GM18861 (cell line): ENCODE data around the gene WDR36.
"Not testable (repeated sequence)": the region's sequence is repeated elsewhere in the genome, so short reads cannot be mapped to it uniquely, and the experiment has no call there.

Experiments used
- ATAC-seq: cut with Tn5 transposase; IDR thresholded peaks from one replicate; pipeline ENCODE4 v1.9.1; 2021; ENCODE audit not compliant: unreplicated experiment

WDR36 gene

DNA sequence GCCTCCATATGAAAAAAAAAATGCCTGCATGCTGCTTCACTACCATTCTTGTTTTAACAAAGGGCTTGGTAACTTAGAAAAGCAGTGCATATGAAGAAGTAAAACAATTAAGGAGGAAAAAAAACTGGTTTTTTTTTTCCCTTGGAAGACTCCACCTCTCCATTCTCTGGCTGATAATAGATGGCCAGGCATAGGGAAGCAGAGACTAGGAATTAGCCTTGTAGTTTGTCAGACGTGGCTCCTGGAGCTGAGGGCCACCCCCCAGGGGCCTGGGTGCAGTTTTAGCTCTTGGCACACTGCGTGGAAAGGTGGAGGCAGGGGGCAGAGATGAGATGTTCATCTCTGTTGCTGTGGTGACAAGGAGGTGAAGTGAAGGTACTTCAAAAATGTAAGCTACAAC is 42.7 kb downstream of the WDR36 start:
- no peak for ATAC-seq

DNA sequence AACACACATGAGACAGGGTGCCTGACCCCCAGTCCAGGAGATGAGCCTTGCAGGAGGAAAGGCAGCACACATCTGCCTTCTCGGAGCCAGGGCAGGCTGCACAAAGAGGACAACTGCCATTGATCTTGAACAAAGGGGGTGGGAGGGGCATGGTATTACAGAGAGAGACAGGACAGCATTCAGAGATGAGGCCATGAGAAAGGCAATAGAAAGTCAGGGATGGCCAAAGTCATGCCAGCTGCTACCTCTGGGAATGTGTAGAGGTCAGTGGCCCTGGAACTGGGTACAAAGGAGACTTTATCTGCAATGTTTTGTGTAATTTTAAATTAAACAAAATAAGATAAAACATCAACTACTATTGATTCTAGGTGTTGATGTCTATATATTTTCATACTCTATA is 43.2 kb downstream of the WDR36 start:
- no peak for ATAC-seq

DNA sequence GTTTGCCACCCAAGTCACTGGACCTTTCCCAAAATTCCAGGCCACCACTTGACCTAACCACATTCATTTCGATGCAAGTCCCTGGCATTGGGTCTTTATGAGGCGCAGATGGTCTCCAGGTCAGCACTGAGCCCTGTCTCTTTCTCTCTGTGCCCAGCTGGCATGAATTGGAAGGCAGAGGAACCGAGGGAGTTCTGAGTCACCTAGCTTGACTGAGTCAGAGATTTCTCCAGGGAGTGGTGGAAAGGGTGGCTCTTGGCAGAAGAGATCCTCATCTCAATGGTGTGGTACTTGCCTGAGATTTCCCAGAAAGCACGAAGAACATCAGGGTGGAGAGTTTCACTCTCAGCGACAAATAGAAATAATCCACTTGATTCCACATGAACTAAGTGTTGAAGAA is 43.8 kb downstream of the WDR36 start:
- ATAC-seq: no peak

DNA sequence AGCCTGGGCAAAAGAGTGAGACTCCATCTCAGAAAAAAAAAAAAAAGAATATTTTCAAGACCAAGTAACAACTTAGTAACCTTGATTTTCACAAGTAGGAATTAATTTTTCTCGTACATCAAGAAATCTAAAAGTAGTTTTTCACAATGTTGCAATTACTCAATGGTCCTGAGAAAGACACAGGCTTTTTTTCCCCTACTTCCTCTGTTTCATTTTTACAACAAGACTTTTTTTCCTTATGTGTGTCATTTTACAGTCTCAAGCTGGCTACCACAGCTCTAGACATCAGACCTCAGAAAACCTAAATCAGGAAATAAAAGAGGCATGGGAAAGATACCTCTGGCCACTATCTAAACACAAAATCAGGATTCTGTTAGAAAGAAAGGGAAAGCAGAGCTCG is 45.9 kb downstream of the WDR36 start:
- no peak for ATAC-seq

DNA sequence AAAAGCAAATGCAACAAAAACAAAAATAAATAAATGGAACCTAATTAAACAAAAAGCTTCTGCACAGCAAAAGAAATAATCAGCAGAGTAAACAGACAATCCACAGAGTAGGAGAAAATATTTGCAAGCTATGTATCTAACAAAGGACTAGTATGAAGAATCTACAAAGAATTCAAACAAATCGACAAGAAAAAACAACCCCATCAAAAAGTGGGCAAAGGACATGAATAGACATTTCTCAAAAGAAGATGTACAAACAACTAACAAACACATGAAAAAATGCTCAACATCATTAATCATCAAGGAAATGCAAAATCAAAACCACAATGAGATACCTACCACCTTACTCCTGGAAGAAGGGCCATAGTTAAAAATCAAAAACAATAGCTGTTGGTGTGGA is 49.3 kb downstream of the WDR36 start:
- ATAC-seq: not testable (repeated sequence)

- ATAC-seq: no peak
Measured at GRCh38 chr5:111142932-111143331, 50.8 kb downstream of the WDR36 start.

DNA sequence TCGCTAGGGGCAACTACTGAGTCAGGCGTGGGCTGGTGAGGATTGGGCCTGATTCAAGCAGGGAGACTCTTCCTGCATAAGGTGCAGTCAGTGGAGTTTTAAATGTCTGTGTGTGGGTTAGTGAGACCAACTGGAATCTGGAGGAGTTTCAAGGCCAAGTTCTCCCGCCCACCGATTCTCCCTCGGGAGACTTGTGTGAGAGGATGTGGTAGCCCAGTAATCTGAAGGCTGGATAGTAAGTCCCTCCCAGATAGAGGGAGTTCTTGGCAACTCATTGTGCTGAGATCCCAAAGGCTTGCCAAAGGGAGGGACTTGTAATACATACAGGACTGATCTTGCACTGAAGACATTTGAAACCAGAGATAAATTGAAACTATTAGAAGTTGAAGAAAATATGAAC is 51.8 kb downstream of the WDR36 start:
- peak; percentile 22 for ATAC-seq

GRCh38 chr5:111144352-111144930 is 52.3 kb downstream of the WDR36 start:
- peak; percentile 94 for ATAC-seq

- no peak for ATAC-seq
Measured at GRCh38 chr5:111146053-111146452, 53.9 kb downstream of the WDR36 start.

- no peak for ATAC-seq
Measured at GRCh38 chr5:111147502-111147901, 55.4 kb downstream of the WDR36 start.

DNA sequence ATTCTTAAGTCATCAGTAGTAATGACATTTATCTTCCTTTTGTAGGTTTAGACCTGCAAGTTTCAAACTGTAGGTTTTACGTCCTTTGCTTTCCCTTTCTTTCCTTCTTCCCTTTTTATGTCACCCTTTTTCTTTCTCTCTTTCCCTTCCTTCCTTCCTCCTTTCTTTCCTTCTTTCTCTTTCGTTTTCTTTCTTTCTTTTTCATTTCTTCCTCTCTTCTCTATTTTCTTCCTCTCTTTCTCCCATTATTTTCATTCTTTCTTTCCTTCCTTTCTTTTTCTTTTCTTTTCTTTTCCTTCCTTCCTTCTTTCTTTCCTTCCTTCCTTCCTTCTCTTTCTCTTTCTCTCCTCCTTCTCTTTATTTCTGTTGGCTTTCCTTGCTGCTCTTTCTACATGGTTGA is 59.9 kb downstream of the WDR36 start:
- no peak for ATAC-seq

GRCh38 chr5:111153483-111153882 is 61.3 kb downstream of the WDR36 start:
- ATAC-seq: no peak

GRCh38 chr5:111153945-111154344 is 61.8 kb downstream of the WDR36 start:
- no peak for ATAC-seq

GRCh38 chr5:111158105-111158744 is 66.1 kb downstream of the WDR36 start:
- ATAC-seq: peak; percentile 79

- no peak for ATAC-seq
Measured at GRCh38 chr5:111159845-111160244, 67.7 kb downstream of the WDR36 start.

DNA sequence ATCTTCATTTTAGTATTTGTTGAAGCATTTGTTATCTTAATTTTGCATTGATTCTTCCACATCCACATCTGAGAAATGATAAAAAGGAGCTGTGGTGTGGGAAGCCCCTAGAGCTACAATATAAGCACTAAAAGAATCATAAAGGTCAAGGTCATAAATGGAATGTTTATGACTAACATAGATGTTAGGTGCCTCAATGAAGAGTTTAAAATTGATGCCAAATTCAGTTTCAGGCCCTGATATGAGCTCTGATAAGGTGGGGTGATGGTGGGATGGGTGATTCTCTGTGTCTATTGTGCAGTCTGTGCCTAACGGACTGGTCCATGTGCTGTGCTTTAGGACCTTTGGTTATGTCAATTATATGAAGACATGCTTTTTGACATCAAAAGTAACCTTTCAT is 70.9 kb downstream of the WDR36 start:
- ATAC-seq: no peak

DNA sequence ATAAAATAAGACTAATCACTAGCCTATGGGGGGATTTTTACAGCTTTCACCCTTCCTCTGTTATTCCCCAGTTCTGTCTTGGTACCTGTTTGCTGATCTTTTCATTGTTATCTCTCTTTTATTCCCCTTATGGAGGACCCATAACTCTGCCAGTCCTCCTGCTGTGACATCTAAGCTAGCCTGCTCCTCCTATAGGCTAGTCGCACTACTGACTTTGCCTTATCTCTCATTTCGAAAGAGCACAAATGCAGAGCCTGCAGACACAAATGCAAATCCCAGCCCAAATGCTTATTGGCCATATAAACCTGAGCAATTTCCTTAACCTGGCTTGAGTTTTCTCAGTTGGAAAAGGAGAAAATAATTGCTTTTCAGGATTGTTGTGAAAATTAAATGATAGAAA is 72.9 kb downstream of the WDR36 start:
- no peak for ATAC-seq

DNA sequence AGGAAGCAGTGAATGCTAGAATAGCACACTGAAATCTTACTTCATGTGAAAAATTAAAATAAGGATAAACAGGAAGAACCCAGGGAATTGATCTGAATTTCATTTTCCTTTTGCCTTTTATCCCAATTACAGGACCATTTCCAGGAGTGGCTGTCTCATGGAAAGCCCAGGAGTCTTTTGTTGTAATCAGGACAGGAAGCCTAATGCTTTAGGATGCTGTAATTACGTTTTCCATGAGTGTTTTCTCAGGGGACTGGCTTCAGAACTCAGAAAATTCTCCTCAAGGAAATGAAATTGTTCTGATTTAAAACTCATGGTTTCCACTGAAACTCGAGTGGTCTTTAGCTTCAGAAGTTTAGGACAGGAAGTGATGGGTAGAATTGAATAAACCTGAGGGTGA is 75.4 kb downstream of the WDR36 start:
- ATAC-seq: no peak

GRCh38 chr5:111168608-111169007 is 76.5 kb downstream of the WDR36 start:
- no peak for ATAC-seq

- ATAC-seq: no peak
Measured at GRCh38 chr5:111169269-111169668, 77.1 kb downstream of the WDR36 start.

DNA sequence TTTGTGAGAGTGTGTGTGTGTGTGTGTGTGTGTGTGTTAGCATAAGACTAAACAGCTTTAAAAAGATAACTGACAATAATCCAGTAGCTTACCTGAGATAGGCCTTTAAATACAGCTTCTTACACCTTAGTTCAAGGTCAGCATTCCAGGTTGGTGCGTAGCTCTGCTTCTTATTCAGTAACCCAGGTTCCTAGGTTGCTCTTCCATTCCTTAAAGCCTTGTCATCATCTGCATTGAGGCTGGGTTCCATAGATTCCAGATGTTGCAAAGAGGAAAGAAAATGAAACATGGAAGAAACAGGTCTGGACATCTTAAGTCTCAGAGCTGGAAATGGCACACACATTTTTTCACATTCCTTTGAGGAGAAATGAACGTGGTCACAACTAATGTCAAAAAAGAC is 78.1 kb downstream of the WDR36 start:
- no peak for ATAC-seq

- ATAC-seq: no peak
Measured at GRCh38 chr5:111172504-111172903, 80.4 kb downstream of the WDR36 start.

GRCh38 chr5:111173476-111173875 is 81.3 kb downstream of the WDR36 start:
- ATAC-seq: no peak
